KOPT-K1 (cell line): ENCODE measurements around the gene SLC39A1.
"Not testable (repeated sequence)": the region's sequence is repeated elsewhere in the genome, so short reads cannot be mapped to it uniquely, and the experiment has no call there.

ENCODE experiments used
- H3K27ac ChIP-seq: fragments of 200-600 bp; sonication (generic); 2 replicates; pipeline ENCODE4 v1.5.1; 2016; ENCODE audit warnings: antibody characterized with exemption, mild to moderate bottlenecking, low read depth, low read length; ENCODE audit not compliant: poor library complexity, severe bottlenecking
- H3K36me3 ChIP-seq: fragments of 200-600 bp; sonication (generic); 2 replicates; pipeline ENCODE4 v1.5.1; 2017; ENCODE audit warnings: antibody characterized with exemption, mild to moderate bottlenecking, low read length, moderate library complexity; ENCODE audit not compliant: insufficient read depth
- H3K9me3 ChIP-seq: fragments of 200-600 bp; sonication (generic); 2 replicates; pipeline ENCODE4 v1.5.1; 2017; ENCODE audit warnings: antibody characterized with exemption, low read length, mild to moderate bottlenecking; ENCODE audit not compliant: insufficient read depth, poor library complexity, severe bottlenecking

SLC39A1 gene

GRCh38 chr1:153916297-153916696, 47.0 kb downstream of the SLC39A1 start:
- Histone ChIP-seq H3K27ac (no peak overlapping the region), H3K36me3 (peaks cover 58% of the 10 kb centered on the region), H3K9me3 (no peaks in the 10 kb centered on the region)

DNA sequence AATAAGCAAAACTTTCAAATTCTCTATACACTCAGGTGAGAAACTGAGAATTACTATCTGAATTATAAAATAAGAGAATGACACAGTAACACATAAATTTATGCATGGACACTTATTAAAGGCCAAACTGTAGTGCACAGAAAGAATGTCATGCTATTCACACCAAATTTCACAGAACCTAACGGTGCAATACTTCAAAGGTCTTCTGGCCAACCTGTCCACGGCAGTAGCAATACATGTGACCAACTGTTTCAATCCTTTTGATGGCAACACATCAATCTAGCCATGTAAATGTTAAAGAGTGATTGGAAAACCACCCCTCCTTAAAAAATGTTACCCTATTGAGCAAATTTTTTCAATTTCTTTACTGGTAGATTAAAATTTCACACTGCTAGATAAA, 51.0 kb downstream of the SLC39A1 start:
- no peaks in the 10 kb centered on the region for H3K9me3 ChIP-seq
- no peak overlapping the region for H3K27ac ChIP-seq
- H3K36me3 ChIP-seq: peaks cover 58% of the 10 kb centered on the region

- H3K9me3 ChIP-seq, H3K27ac ChIP-seq: not testable (repeated sequence)
- peaks cover 57% of the 10 kb centered on the region for H3K36me3 ChIP-seq
Measured at GRCh38 chr1:153910560-153910959, 52.8 kb downstream of the SLC39A1 start.
